ENCODE results near the gene DIP2B. TPM values are rescaled to one million over a fixed set of nuclear protein-coding genes. Genes with fewer than 3 reads are reported as not detected.
A peak's percentile ranks its signal among the peaks of the same experiment; 100 is the strongest.

DIP2B gene
- total RNA-seq, 1 experiment from 2014 or later = 26.1 TPM

DNA sequence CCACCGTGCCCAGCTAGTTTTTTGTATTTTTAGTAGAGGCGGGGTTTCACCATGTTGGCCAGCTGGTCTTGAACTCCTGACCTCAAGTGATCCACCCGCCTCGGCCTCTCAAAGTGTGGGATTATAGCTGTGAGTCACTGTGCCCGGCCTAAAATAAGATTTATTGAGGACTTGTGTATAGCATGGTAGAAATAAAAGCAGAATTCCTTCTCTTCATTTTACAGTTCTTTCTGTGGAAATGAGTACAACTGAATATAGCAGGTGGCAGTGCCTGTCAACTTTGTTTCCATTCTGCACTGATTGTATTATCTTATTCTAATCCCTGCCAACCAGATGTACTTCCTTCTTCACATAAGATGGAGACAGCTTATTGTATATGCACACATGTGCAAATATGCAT is 41.0 kb downstream of the DIP2B start:
- ChIA-PET CTCF (interaction anchor here (0.6 kb wide), 1 partner anchor 397 kb away, joined by 5 read pairs; no protein-coding TSS in a partner anchor), POLR2A (no interaction called here)
- Mint-ChIP-seq H3K9me3 (no peaks in the 10 kb centered on the region), H3K4me1 (peaks cover 21% of the 10 kb centered on the region), H3K27me3 (ENCODE audit: low read depth) (no peaks in the 10 kb centered on the region), H3K27ac (peak overlapping the region; percentile 51), H3K4me3 (no peak overlapping the region), H3K36me3 (no peaks in the 10 kb centered on the region)
- DNase-seq (ENCODE audit: low spot score) (no peak), ATAC-seq (no peak)
- TF ChIP-seq ZNF423 (CRISPR knock-in tag; IDR thresholded peaks at IDR 0.05) = no peak
- TF ChIP-seq, protein P1, sequence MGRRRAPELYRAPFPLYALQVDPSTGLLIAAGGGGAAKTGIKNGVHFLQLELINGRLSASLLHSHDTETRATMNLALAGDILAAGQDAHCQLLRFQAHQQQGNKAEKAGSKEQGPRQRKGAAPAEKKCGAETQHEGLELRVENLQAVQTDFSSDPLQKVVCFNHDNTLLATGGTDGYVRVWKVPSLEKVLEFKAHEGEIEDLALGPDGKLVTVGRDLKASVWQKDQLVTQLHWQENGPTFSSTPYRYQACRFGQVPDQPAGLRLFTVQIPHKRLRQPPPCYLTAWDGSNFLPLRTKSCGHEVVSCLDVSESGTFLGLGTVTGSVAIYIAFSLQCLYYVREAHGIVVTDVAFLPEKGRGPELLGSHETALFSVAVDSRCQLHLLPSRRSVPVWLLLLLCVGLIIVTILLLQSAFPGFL (CRISPR knock-in tag; IDR thresholded peaks at IDR 0.05; ENCODE audit: borderline replicate concordance) = no peak

DNA sequence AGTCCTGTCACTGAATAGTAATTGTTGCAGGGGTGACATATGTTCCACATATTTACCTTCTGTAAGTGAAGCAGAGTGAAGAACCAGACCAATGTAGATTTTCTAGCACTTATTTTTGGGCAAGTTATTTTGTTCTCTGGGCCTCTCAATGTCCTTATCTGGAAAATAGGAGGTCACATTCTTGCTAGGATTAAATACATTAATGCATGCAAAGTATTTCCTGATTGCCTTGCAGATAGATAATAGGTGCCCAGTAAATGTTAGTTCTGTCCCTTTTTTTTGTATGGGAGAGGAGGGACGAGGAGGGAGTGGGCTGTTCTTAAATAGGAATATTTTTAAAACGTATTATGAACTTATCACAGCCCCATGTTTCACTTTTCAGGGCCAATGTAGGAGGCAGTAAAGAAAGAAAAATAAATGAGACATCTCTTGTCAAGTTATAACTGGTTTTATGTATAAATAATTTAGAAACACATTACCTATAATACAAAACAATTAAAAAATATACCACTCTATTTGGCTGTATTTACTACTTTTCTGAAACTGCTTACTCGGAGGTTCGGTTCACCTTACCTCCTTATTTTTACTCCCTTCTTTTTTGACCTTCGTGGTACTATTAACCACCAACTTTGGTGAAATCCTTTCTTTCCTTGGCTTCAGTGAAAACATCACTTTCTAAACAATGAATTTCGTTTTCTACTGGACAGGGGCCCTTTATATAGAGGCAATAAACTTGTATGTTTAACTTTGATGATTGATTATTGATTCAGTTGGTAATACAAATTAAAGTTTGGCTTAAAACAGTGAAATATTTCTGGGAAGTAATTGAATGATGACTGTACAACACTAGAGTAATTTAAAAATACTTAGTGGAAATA is 41.9 kb downstream of the DIP2B start:
- DNase-seq (ENCODE audit: low spot score) = no peak
- Mint-ChIP-seq H3K27ac (peak overlapping the region; percentile 18; the same call in 1 of the 2 replicates), H3K4me1 (peaks cover 21% of the 10 kb centered on the region), H3K27me3 (ENCODE audit: low read depth) (no peaks in the 10 kb centered on the region), H3K36me3 (no peaks in the 10 kb centered on the region), H3K9me3 (no peaks in the 10 kb centered on the region), H3K4me3 (no peak overlapping the region)
- ChIA-PET CTCF (interaction anchor here (0.9 to 1.4 kb wide), 2 partner anchors 9 to 42 kb away, joined by 3 to 4 read pairs; partner anchors contain the start of gene DIP2B), POLR2A (no interaction called here)
- TF ChIP-seq ZBTB21 (CRISPR knock-in tag; IDR thresholded peaks at IDR 0.05; ENCODE audit: borderline replicate concordance) (no peak), ZNF317 (CRISPR knock-in tag; IDR thresholded peaks at IDR 0.05; ENCODE audit: borderline replicate concordance, low read depth) (no peak), ZNF671 (CRISPR knock-in tag; IDR thresholded peaks at IDR 0.05) (no peak), FOXK1 (CRISPR knock-in tag; IDR thresholded peaks at IDR 0.05) (no peak), TCF7 (CRISPR knock-in tag; IDR thresholded peaks at IDR 0.05; ENCODE audit: low read depth) (no peak), ZNF423 (CRISPR knock-in tag; IDR thresholded peaks at IDR 0.05) (no peak), NFE2L1 (CRISPR knock-in tag; IDR thresholded peaks at IDR 0.05) (no peak), TP53 (CRISPR knock-in tag; IDR thresholded peaks at IDR 0.05) (no peak)
- TF ChIP-seq, protein P2, sequence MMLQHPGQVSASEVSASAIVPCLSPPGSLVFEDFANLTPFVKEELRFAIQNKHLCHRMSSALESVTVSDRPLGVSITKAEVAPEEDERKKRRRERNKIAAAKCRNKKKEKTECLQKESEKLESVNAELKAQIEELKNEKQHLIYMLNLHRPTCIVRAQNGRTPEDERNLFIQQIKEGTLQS (CRISPR knock-in tag; conservative IDR thresholded peaks at IDR 0.05) = no peak
- TF ChIP-seq, protein P3, sequence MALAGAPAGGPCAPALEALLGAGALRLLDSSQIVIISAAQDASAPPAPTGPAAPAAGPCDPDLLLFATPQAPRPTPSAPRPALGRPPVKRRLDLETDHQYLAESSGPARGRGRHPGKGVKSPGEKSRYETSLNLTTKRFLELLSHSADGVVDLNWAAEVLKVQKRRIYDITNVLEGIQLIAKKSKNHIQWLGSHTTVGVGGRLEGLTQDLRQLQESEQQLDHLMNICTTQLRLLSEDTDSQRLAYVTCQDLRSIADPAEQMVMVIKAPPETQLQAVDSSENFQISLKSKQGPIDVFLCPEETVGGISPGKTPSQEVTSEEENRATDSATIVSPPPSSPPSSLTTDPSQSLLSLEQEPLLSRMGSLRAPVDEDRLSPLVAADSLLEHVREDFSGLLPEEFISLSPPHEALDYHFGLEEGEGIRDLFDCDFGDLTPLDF (CRISPR knock-in tag; IDR thresholded peaks at IDR 0.05) = no peak
- TF ChIP-seq, protein P4, sequence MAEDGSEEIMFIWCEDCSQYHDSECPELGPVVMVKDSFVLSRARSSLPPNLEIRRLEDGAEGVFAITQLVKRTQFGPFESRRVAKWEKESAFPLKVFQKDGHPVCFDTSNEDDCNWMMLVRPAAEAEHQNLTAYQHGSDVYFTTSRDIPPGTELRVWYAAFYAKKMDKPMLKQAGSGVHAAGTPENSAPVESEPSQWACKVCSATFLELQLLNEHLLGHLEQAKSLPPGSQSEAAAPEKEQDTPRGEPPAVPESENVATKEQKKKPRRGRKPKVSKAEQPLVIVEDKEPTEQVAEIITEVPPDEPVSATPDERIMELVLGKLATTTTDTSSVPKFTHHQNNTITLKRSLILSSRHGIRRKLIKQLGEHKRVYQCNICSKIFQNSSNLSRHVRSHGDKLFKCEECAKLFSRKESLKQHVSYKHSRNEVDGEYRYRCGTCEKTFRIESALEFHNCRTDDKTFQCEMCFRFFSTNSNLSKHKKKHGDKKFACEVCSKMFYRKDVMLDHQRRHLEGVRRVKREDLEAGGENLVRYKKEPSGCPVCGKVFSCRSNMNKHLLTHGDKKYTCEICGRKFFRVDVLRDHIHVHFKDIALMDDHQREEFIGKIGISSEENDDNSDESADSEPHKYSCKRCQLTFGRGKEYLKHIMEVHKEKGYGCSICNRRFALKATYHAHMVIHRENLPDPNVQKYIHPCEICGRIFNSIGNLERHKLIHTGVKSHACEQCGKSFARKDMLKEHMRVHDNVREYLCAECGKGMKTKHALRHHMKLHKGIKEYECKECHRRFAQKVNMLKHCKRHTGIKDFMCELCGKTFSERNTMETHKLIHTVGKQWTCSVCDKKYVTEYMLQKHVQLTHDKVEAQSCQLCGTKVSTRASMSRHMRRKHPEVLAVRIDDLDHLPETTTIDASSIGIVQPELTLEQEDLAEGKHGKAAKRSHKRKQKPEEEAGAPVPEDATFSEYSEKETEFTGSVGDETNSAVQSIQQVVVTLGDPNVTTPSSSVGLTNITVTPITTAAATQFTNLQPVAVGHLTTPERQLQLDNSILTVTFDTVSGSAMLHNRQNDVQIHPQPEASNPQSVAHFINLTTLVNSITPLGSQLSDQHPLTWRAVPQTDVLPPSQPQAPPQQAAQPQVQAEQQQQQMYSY (CRISPR knock-in tag; IDR thresholded peaks at IDR 0.05) = no peak
- TF ChIP-seq, protein P5, sequence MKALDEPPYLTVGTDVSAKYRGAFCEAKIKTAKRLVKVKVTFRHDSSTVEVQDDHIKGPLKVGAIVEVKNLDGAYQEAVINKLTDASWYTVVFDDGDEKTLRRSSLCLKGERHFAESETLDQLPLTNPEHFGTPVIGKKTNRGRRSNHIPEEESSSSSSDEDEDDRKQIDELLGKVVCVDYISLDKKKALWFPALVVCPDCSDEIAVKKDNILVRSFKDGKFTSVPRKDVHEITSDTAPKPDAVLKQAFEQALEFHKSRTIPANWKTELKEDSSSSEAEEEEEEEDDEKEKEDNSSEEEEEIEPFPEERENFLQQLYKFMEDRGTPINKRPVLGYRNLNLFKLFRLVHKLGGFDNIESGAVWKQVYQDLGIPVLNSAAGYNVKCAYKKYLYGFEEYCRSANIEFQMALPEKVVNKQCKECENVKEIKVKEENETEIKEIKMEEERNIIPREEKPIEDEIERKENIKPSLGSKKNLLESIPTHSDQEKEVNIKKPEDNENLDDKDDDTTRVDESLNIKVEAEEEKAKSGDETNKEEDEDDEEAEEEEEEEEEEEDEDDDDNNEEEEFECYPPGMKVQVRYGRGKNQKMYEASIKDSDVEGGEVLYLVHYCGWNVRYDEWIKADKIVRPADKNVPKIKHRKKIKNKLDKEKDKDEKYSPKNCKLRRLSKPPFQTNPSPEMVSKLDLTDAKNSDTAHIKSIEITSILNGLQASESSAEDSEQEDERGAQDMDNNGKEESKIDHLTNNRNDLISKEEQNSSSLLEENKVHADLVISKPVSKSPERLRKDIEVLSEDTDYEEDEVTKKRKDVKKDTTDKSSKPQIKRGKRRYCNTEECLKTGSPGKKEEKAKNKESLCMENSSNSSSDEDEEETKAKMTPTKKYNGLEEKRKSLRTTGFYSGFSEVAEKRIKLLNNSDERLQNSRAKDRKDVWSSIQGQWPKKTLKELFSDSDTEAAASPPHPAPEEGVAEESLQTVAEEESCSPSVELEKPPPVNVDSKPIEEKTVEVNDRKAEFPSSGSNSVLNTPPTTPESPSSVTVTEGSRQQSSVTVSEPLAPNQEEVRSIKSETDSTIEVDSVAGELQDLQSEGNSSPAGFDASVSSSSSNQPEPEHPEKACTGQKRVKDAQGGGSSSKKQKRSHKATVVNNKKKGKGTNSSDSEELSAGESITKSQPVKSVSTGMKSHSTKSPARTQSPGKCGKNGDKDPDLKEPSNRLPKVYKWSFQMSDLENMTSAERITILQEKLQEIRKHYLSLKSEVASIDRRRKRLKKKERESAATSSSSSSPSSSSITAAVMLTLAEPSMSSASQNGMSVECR (CRISPR knock-in tag; IDR thresholded peaks at IDR 0.05; ENCODE audit: borderline replicate concordance) = no peak
- TF ChIP-seq, protein P6, sequence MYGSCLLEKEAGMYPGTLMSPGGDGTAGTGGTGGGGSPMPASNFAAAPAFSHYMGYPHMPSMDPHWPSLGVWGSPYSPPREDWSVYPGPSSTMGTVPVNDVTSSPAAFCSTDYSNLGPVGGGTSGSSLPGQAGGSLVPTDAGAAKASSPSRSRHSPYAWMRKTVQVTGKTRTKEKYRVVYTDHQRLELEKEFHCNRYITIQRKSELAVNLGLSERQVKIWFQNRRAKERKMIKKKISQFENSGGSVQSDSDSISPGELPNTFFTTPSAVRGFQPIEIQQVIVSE (CRISPR knock-in tag; IDR thresholded peaks at IDR 0.05; ENCODE audit: borderline replicate concordance) = no peak
- no peak for ATAC-seq
